ENCODE measurements around the gene MRPS27. TPM values are rescaled to one million over a fixed set of nuclear protein-coding genes. Genes with fewer than 3 reads are reported as not detected.

MRPS27 gene
- total and polyA plus RNA-seq, 9 of the 15 experiments (the other 6 are each of a cell fraction or from before 2014, with no cell fraction given), result 73.6 to 144 (median 106) TPM

DNA sequence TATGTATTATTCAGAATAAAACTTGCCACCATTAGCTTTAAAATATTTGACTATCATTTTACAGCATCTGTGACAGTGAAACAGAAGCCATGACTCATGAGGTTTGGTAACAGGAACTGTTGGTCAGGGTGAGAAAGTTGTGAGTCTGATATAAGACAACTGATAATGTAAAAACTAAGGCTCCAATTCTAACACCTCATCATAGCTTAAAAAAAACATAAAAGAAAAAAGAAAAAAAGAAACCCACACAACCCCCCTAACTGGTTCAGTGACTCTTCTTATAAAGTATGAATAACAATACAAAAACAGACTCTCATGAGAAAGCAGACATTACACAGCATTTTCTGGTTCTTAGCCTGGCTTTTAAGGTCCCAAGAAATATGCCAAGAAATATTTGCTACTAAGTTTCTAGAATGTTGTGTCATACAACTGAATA is 85.8 kb downstream of the MRPS27 start:
- Histone ChIP-seq H3K9me3 (replicated peaks; ENCODE audit: control insufficient read depth, insufficient read depth, low read depth, low read length) (no peaks in the 10 kb centered on the region), H3K36me3 (ENCODE audit: control insufficient read depth, insufficient read depth, low read length) (peaks cover 77% of the 10 kb centered on the region), H3K4me3 (no peak overlapping the region), H3K27me3 (ENCODE audit: control insufficient read depth in 2 of 2, insufficient read depth in 2 of 2, low read length in 2 of 2) (no peaks in the 10 kb centered on the region), H3K4me2 (ENCODE audit: insufficient read depth, low read length) (no peak overlapping the region), H3K79me2 (ENCODE audit: control insufficient read depth, insufficient read depth, low read length) (peaks cover 46% of the 10 kb centered on the region), H4K20me1 (replicated peaks; ENCODE audit: control insufficient read depth, insufficient read depth, low read length) (no peaks in the 10 kb centered on the region), H3K9ac (ENCODE audit: insufficient read depth in 1 of 2, low read depth in 2 of 2, low read length in 2 of 2) (peak overlapping the region in 1 of 2 experiments; percentile 63; a peak in 2 of 4 replicates), H2AFZ (ENCODE audit: low read depth, low read length) (no peak overlapping the region), H3K4me1 (replicated peaks in 1 of 2; ENCODE audit: control insufficient read depth in 2 of 2, insufficient read depth in 2 of 2, low read length in 2 of 2) (peaks cover 0 to 71% of the 10 kb centered on the region in 2 experiments; a peak in 3 of 5 replicates), H3K9me1 (ENCODE audit: control insufficient read depth, insufficient read depth, low read length) (no peaks in the 10 kb centered on the region), H3K27ac (ENCODE audit: extremely low read depth, low read depth, low read length) (peak overlapping the region; percentile 88)
- FAIRE-seq, result peak; percentile 86
- intact Hi-C loops (cut with micrococcal nuclease) (loop anchor here (5.0 kb wide), 1 partner anchor 48 kb away; no protein-coding TSS in a partner anchor), in situ Hi-C loops (cut with MboI) (no loop called here)
- ChIA-PET POLR2A (interaction anchor here (0.7 to 1.8 kb wide), 6 partner anchors 9 to 155 kb away, joined by 3 to 5 read pairs (median 3); no protein-coding TSS in a partner anchor), CTCF (ENCODE audit: low intra/inter-chr PET ratio) (no interaction called here)
- peak; percentile 66 to 87 (median 75) for DNase-seq (ENCODE audit: extremely low read depth in 1 of 4, low spot score in 3 of 4)
- ATAC-seq, result peak; percentile 81
- BruUV-seq (replicated peaks), result no TSS peak
- TF ChIP-seq, protein P1, sequence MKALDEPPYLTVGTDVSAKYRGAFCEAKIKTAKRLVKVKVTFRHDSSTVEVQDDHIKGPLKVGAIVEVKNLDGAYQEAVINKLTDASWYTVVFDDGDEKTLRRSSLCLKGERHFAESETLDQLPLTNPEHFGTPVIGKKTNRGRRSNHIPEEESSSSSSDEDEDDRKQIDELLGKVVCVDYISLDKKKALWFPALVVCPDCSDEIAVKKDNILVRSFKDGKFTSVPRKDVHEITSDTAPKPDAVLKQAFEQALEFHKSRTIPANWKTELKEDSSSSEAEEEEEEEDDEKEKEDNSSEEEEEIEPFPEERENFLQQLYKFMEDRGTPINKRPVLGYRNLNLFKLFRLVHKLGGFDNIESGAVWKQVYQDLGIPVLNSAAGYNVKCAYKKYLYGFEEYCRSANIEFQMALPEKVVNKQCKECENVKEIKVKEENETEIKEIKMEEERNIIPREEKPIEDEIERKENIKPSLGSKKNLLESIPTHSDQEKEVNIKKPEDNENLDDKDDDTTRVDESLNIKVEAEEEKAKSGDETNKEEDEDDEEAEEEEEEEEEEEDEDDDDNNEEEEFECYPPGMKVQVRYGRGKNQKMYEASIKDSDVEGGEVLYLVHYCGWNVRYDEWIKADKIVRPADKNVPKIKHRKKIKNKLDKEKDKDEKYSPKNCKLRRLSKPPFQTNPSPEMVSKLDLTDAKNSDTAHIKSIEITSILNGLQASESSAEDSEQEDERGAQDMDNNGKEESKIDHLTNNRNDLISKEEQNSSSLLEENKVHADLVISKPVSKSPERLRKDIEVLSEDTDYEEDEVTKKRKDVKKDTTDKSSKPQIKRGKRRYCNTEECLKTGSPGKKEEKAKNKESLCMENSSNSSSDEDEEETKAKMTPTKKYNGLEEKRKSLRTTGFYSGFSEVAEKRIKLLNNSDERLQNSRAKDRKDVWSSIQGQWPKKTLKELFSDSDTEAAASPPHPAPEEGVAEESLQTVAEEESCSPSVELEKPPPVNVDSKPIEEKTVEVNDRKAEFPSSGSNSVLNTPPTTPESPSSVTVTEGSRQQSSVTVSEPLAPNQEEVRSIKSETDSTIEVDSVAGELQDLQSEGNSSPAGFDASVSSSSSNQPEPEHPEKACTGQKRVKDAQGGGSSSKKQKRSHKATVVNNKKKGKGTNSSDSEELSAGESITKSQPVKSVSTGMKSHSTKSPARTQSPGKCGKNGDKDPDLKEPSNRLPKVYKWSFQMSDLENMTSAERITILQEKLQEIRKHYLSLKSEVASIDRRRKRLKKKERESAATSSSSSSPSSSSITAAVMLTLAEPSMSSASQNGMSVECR (CRISPR knock-in tag; IDR thresholded peaks at IDR 0.05), result no peak
- no peak for TF ChIP-seq E2F4 (CRISPR knock-in tag; IDR thresholded peaks at IDR 0.05; ENCODE audit: low read depth)
- TF ChIP-seq PPARD (CRISPR knock-in tag; IDR thresholded peaks at IDR 0.05), result no peak
- peak; percentile 74; the same call in 1 of the 2 replicates for TF ChIP-seq ETV1 (tag; conservative IDR thresholded peaks at IDR 0.05; ENCODE audit: low read depth)
- TF ChIP-seq ELF2 (CRISPR knock-in tag; IDR thresholded peaks at IDR 0.05), result no peak; the same call in 1 of the 2 replicates
- TF ChIP-seq, protein P2, sequence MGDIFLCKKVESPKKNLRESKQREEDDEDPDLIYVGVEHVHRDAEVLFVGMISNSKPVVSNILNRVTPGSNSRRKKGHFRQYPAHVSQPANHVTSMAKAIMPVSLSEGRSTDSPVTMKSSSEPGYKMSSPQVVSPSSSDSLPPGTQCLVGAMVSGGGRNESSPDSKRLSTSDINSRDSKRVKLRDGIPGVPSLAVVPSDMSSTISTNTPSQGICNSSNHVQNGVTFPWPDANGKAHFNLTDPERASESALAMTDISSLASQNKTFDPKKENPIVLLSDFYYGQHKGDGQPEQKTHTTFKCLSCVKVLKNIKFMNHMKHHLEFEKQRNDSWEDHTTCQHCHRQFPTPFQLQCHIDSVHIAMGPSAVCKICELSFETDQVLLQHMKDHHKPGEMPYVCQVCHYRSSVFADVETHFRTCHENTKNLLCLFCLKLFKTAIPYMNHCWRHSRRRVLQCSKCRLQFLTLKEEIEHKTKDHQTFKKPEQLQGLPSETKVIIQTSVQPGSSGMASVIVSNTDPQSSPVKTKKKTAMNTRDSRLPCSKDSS (IDR thresholded peaks at IDR 0.05; ENCODE audit: low read depth, partially characterized antibody), result no peak
- TF ChIP-seq CBX5 (IDR thresholded peaks at IDR 0.05; ENCODE audit: borderline replicate concordance, low read depth), result no peak
- TF ChIP-seq FOXM1 (IDR thresholded peaks at IDR 0.05; ENCODE audit: low read depth), result peak; percentile 66; the same call in 1 of the 2 replicates
- TF ChIP-seq FOXM1 (CRISPR knock-in tag; IDR thresholded peaks at IDR 0.05; ENCODE audit: low read depth), result no peak
- TF ChIP-seq LEF1 (IDR thresholded peaks at IDR 0.05), result peak; percentile 74
- no peak for TF ChIP-seq CEBPG (CRISPR knock-in tag; IDR thresholded peaks at IDR 0.05)
- TF ChIP-seq CEBPG (tag; conservative IDR thresholded peaks at IDR 0.05 in 1 of 2, IDR thresholded peaks at IDR 0.05 in 1 of 2), result 0 out of 4 replicates have a peak, but pooled peaks of 1 of the 2 experiments have one; percentile 15
